ENCODE data around the gene KIAA0040. TPM values are rescaled to one million over a fixed set of nuclear protein-coding genes. Genes with fewer than 3 reads are reported as not detected.

The KIAA0040 gene
- total and polyA plus RNA-seq, 2 donors (not counting 3 experiments of a cell fraction or from before 2014, with no cell fraction given) = 8.3 to 10.9 TPM

- H3K27ac ChIP-seq (ENCODE audit: insufficient read depth, low read depth, low read length) = no peak overlapping the region
- TF ChIP-seq MAX (IDR thresholded peaks at IDR 0.05; ENCODE audit: insufficient read depth, insufficient read length) (no peak), CTCF (IDR thresholded peaks at IDR 0.05; ENCODE audit: extremely low read depth in 1 of 2, insufficient read depth in 1 of 2, low read depth in 1 of 2, low read length in 2 of 2) (no peak), GATA2 (IDR thresholded peaks at IDR 0.05; ENCODE audit: insufficient read depth, insufficient read length, low read depth, low read length) (no peak), JUN (IDR thresholded peaks at IDR 0.05; ENCODE audit: borderline replicate concordance, insufficient read depth, insufficient read length, low read depth) (no peak), MYC (IDR thresholded peaks at IDR 0.05; ENCODE audit: low read depth, low read length) (no peak)
- H3K36me3 ChIP-seq (ENCODE audit: control insufficient read depth in 2 of 2, extremely low read depth in 1 of 2, insufficient read depth in 2 of 2, low read length in 2 of 2) = no peaks in the 10 kb centered on the region
- no peak overlapping the region for H3K4me2 ChIP-seq (ENCODE audit: insufficient read depth, low read length)
- H2AFZ ChIP-seq (ENCODE audit: low read depth, low read length) = no peak overlapping the region
- dilution Hi-C loops (cut with MboI; ENCODE audit: extremely low pct_ligation_motif_present, low sequenced_read_pairs) = no loop called here
- H3K27me3 ChIP-seq (ENCODE audit: control insufficient read depth in 2 of 2, insufficient read depth in 2 of 2, low read length in 2 of 2) = no peaks in the 10 kb centered on the region
- intact Hi-C loops (cut with micrococcal nuclease) = no loop called here
- FAIRE-seq (no peak), DNase-seq (ENCODE audit: low read depth, low spot score) (no peak)
- CTCF ChIA-PET = no interaction called here
- H3K79me2 ChIP-seq (ENCODE audit: control insufficient read depth, insufficient read depth, low read length) = no peaks in the 10 kb centered on the region
- POLR2A ChIA-PET = no interaction called here
- H3K9me1 ChIP-seq (replicated peaks; ENCODE audit: control insufficient read depth, extremely low read depth, insufficient read depth, low read length) = no peaks in the 10 kb centered on the region
- H3K9ac ChIP-seq (replicated peaks; ENCODE audit: extremely low read depth, insufficient read depth, low read length) = no peak overlapping the region
- no peaks in the 10 kb centered on the region for H3K4me1 ChIP-seq (ENCODE audit: control insufficient read depth, extremely low read depth, insufficient read depth, low read length)
- BruUV-seq (replicated peaks) = no TSS peak
- H3K4me3 ChIP-seq (replicated peaks in 1 of 3; ENCODE audit: insufficient read depth in 1 of 3, low read depth in 1 of 3, low read length in 3 of 3) = no peak overlapping the region
- no peaks in the 10 kb centered on the region for H3K9me3 ChIP-seq (replicated peaks; ENCODE audit: control insufficient read depth, insufficient read depth, low read length)
- no peaks in the 10 kb centered on the region for H4K20me1 ChIP-seq (replicated peaks; ENCODE audit: control insufficient read depth, extremely low read depth, insufficient read depth, low read length)
Measured at GRCh38 chr1:175176246-175176645, 16.3 kb downstream of the KIAA0040 start.

All from endothelial cell of umbilical vein (primary cell).